ENCODE data around the gene C2orf81. TPM values are rescaled to one million over a fixed set of nuclear protein-coding genes. Genes with fewer than 3 reads are reported as not detected.

Gene C2orf81
- total RNA-seq, 1 experiment from 2014 or later = 9.8 TPM

- no peaks in the 10 kb centered on the region for H3K4me1 ChIP-seq (replicated peaks; ENCODE audit: insufficient read depth)
Observed at GRCh38 chr2:74384051-74384450, 37.4 kb downstream of the C2orf81 start.

DNA sequence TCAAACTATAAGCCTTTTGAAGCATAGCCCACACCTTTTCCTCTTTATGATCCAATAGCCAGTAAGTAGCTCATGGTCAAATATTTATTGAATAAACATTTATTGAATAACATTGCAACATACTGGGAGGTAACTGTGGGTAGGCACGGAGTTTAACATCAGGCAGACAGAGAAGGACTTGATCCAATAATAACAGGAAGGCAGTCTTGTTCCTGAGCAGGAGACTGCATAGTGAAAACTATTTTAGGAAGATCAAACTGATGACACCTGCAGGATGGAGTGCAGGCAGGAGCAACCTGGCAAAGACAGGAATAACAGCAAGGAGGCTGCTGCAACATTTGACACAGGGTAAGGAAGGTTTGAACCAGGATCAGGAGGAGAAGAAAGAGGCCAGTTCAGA is 38.2 kb downstream of the C2orf81 start:
- Histone ChIP-seq H3K36me3 (ENCODE audit: low read depth) (0 out of 2 replicates have a peak, but pooled peaks cover 7% of the 10 kb centered on the region), H3K4me3 (no peak overlapping the region), H4K20me1 (ENCODE audit: insufficient read depth) (peaks cover 32% of the 10 kb centered on the region), H2AFZ (no peak overlapping the region), H3K27ac (no peak overlapping the region), H3K79me2 (ENCODE audit: low read depth) (peaks cover 35% of the 10 kb centered on the region), H3K9me3 (ENCODE audit: insufficient read depth, low read depth) (no peaks in the 10 kb centered on the region), H3K9me2 (ENCODE audit: insufficient read depth) (no peaks in the 10 kb centered on the region), H3F3A (ENCODE audit: insufficient read depth, low read depth) (no peaks in the 10 kb centered on the region), H3K4me1 (replicated peaks; ENCODE audit: insufficient read depth) (no peaks in the 10 kb centered on the region), H3K4me2 (no peak overlapping the region), H3K27me3 (ENCODE audit: insufficient read depth, low read depth) (no peaks in the 10 kb centered on the region)
- no TSS peak for BruUV-seq (replicated peaks)
- ChIA-PET POLR2A (ENCODE audit: unreplicated experiment) (no interaction called here), CTCF (no interaction called here)
- no peak for DNase-seq
- intact Hi-C loops (cut with micrococcal nuclease; ENCODE audit: unreplicated experiment) = no loop called here
- TF ChIP-seq CTCF (conservative IDR thresholded peaks at IDR 0.05) (no peak), EZH2 (IDR thresholded peaks at IDR 0.05; ENCODE audit: low read depth) (no peak)

More at GRCh38 chr2:74384051-74384450, 37.4 kb downstream of the C2orf81 start:
- Histone ChIP-seq H4K20me1 (ENCODE audit: insufficient read depth) (peaks cover 32% of the 10 kb centered on the region), H3F3A (ENCODE audit: insufficient read depth, low read depth) (no peaks in the 10 kb centered on the region), H3K4me2 (no peak overlapping the region), H2AFZ (no peak overlapping the region), H3K4me3 (no peak overlapping the region), H3K27me3 (ENCODE audit: insufficient read depth, low read depth) (no peaks in the 10 kb centered on the region), H3K9me2 (ENCODE audit: insufficient read depth) (no peaks in the 10 kb centered on the region), H3K9me3 (ENCODE audit: insufficient read depth, low read depth) (no peaks in the 10 kb centered on the region), H3K27ac (no peak overlapping the region), H3K36me3 (ENCODE audit: low read depth) (0 out of 2 replicates have a peak, but pooled peaks cover 7% of the 10 kb centered on the region), H3K79me2 (ENCODE audit: low read depth) (peaks cover 43% of the 10 kb centered on the region)
- POLR2A ChIA-PET (ENCODE audit: unreplicated experiment) = no interaction called here
- intact Hi-C loops (cut with micrococcal nuclease; ENCODE audit: unreplicated experiment) = no loop called here
- no peak for TF ChIP-seq EZH2 (IDR thresholded peaks at IDR 0.05; ENCODE audit: low read depth)
- TF ChIP-seq CTCF (conservative IDR thresholded peaks at IDR 0.05) = no peak
- BruUV-seq (replicated peaks) = no TSS peak
- no peak for DNase-seq
- CTCF ChIA-PET = no interaction called here

GRCh38 chr2:74381751-74382150 is 39.7 kb downstream of the C2orf81 start:
- H4K20me1 ChIP-seq (ENCODE audit: insufficient read depth) = peaks cover 22% of the 10 kb centered on the region
- no peaks in the 10 kb centered on the region for H3K9me3 ChIP-seq (ENCODE audit: insufficient read depth, low read depth)
- H3K27me3 ChIP-seq (ENCODE audit: insufficient read depth, low read depth) = no peaks in the 10 kb centered on the region
- no peak for TF ChIP-seq CTCF (conservative IDR thresholded peaks at IDR 0.05)
- TF ChIP-seq EZH2 (IDR thresholded peaks at IDR 0.05; ENCODE audit: low read depth) = no peak
- H3K4me1 ChIP-seq (replicated peaks; ENCODE audit: insufficient read depth) = no peaks in the 10 kb centered on the region
- no peak overlapping the region for H3K4me2 ChIP-seq
- H3K36me3 ChIP-seq (ENCODE audit: low read depth) = peaks cover 13% of the 10 kb centered on the region; the same call in 1 of the 2 replicates
- peaks cover 22% of the 10 kb centered on the region for H3K79me2 ChIP-seq (ENCODE audit: low read depth)
- no TSS peak for BruUV-seq (replicated peaks)
- no peak for DNase-seq
- no peaks in the 10 kb centered on the region for H3K9me2 ChIP-seq (ENCODE audit: insufficient read depth)
- H3F3A ChIP-seq (ENCODE audit: insufficient read depth, low read depth) = no peaks in the 10 kb centered on the region
- intact Hi-C loops (cut with micrococcal nuclease; ENCODE audit: unreplicated experiment) = no loop called here
- no peak overlapping the region for H3K27ac ChIP-seq
- ChIA-PET POLR2A (ENCODE audit: unreplicated experiment) (no interaction called here), CTCF (no interaction called here)
- H2AFZ ChIP-seq = no peak overlapping the region
- H3K4me3 ChIP-seq = no peak overlapping the region

Data from PC-9 (cell line).